Prostate gland (tissue), 2 donors: Measurements from ENCODE around the gene MGAM2. TPM values are rescaled to one million over a fixed set of nuclear protein-coding genes. Genes with fewer than 3 reads are reported as not detected.

Source experiments
- DNase-seq: peaks from one replicate; pipeline ENCODE4 v3.0.0-alpha.2; 2019; ENCODE audit warnings: low spot score
- H3K27ac ChIP-seq, 2 donors: fragments of 200-600 bp; sonication (generic); 2 replicates each; pipeline ENCODE4 v1.5.1; 2017 to 2019
- H3K27me3 ChIP-seq: fragments of 200-600 bp; sonication (generic); replicated peaks from 2 replicates; pipeline ENCODE4 v1.5.1; 2019; ENCODE audit not compliant: insufficient read depth
- H3K36me3 ChIP-seq, 2 donors: fragments of 200-600 bp; sonication (generic); 1 replicate in 1 of 2; 2 replicates in 1 of 2; pipeline versions ENCODE4 v1.5.1 to v1.8.1; 2017 to 2019
- H3K4me1 ChIP-seq: fragments of 200-600 bp; sonication (generic); replicated peaks from 2 replicates; pipeline ENCODE4 v1.5.1; 2019
- H3K4me3 ChIP-seq, 2 donors: fragments of 200-600 bp; sonication (generic); 2 replicates each; pipeline ENCODE4 v1.5.1; 2017 to 2019
- H3K9me3 ChIP-seq: fragments of 200-600 bp; sonication (generic); 2 replicates; pipeline ENCODE4 v1.5.1; 2017
- POLR2A ChIP-seq: fragments of 450-650 bp; IDR thresholded peaks from one replicate; pipeline ENCODE4 v1.6.1; 2016; ENCODE audit warnings: antibody characterized with exemption, mild to moderate bottlenecking
- POLR2AphosphoS5 ChIP-seq: sonication (generic); formaldehyde crosslinking; IDR thresholded peaks from one replicate; pipeline ENCODE4 v1.6.1; 2017; ENCODE audit warnings: antibody characterized with exemption
- WGBS: methylation state at CpG from one replicate; pipeline ENCODE4 v1.1.5; 2018; 5-methylcytosine and 5-hydroxymethylcytosine counted together
- intact Hi-C: fragments of 100-400 bp; cut with DNase I; formaldehyde crosslinking; loops from one replicate; pipeline ENCODE4 v1.14.2; 2022
- total RNA-seq, 2 donors: library from RNA; depleted of rRNA; stranded (reverse); fragments of >200 nt; gene quantifications; one replicate each; pipeline ENCODE4 v1.1.0, GENCODE V29; 2016
- TF ChIP-seq, protein P1 (sequence below), 4 experiments: fragments of 200-600 bp in 2 of 4; fragments of 450-650 bp in 2 of 4; sonication (generic) in 2 of 4; IDR thresholded peaks; 1 replicate in 3 of 4; 2 replicates in 1 of 4; pipeline ENCODE4 v1.5.1; 2016 to 2019; ENCODE audit warnings: antibody characterized with exemption in 4 of 4, mild to moderate bottlenecking in 2 of 4, moderate library complexity in 2 of 4

MGAM2 gene
- total RNA-seq, 2 donors from 2014 or later = 0.36 to 0.51 TPM

DNA sequence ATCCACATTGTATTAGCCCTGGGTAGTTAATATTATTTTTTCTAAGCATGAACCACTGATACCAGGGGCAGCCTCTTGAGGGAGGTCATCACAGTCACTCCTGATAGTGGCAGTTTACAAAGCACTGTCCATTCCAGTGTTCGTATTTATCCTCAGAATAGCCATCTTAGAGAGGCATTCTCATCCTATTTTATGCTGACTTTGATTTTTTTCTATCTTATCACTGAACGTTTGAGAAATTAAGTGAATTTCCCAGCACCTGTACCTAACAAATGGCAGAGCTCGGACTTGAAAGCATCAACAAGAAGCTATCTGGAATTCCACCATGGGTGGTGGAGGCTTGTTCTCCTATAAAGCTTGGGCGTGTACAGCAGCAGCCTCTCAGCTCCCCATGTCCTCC is 26.1 kb upstream of the MGAM2 start:
- Histone ChIP-seq H3K9me3 (no peaks in the 10 kb centered on the region), H3K36me3 (no peaks in the 10 kb centered on the region), H3K27ac (no peak overlapping the region), H3K4me3 (no peak overlapping the region), H3K27me3 (no peaks in the 10 kb centered on the region), H3K4me1 (no peaks in the 10 kb centered on the region)
- intact Hi-C loops = no loop called here
- no peak for TF ChIP-seq POLR2AphosphoS5
- TF ChIP-seq, protein P1, sequence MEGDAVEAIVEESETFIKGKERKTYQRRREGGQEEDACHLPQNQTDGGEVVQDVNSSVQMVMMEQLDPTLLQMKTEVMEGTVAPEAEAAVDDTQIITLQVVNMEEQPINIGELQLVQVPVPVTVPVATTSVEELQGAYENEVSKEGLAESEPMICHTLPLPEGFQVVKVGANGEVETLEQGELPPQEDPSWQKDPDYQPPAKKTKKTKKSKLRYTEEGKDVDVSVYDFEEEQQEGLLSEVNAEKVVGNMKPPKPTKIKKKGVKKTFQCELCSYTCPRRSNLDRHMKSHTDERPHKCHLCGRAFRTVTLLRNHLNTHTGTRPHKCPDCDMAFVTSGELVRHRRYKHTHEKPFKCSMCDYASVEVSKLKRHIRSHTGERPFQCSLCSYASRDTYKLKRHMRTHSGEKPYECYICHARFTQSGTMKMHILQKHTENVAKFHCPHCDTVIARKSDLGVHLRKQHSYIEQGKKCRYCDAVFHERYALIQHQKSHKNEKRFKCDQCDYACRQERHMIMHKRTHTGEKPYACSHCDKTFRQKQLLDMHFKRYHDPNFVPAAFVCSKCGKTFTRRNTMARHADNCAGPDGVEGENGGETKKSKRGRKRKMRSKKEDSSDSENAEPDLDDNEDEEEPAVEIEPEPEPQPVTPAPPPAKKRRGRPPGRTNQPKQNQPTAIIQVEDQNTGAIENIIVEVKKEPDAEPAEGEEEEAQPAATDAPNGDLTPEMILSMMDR (IDR thresholded peaks at IDR 0.05) = no peak
- no peak for TF ChIP-seq POLR2A
- 86% methylated on average over 4 of the region's 4 CpGs for WGBS
- DNase-seq = no peak

DNA sequence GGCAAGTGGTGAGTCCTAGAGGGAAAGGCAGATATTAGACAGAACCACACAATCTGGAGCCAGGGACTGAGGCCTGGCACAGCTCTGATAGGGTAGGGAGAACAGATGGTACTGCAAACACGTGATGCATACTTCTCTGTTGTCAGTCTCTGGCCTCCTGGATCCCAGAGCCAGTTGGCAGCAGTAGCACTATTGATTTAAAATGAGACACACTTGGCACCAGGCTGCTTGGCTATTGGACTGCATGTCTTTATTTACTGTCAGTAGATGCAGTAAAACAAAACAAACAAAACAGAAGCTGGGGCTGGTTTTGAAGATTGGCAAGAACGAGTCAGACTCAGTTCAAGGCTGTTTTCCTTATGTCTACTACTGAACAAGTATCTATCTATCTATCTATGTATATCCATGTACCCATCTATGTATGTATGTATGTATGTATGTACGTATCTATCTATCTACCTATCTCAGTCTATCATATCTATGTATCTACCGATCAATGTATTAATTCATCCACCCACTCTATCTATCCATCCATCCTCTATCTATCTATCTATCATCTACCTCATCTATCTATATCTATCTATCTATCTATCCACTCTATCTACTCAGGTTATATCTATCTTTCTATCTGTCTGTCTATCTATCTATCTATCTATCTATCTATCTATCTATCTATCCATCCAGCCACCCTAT is 23.4 kb upstream of the MGAM2 start:
- WGBS = 67% methylated on average over 4 of the region's 4 CpGs
- TF ChIP-seq POLR2AphosphoS5 (peak; percentile 89), POLR2A (no peak)
- TF ChIP-seq, protein P1 (IDR thresholded peaks at IDR 0.05) = no peak
- DNase-seq = peak; percentile 81
- Histone ChIP-seq H3K36me3 (no peaks in the 10 kb centered on the region), H3K9me3 (no peaks in the 10 kb centered on the region), H3K4me3 (no peak overlapping the region), H3K27me3 (no peaks in the 10 kb centered on the region), H3K27ac (peak overlapping the region; percentile 30 to 44), H3K4me1 (no peaks in the 10 kb centered on the region)
- intact Hi-C loops = no loop called here

DNA sequence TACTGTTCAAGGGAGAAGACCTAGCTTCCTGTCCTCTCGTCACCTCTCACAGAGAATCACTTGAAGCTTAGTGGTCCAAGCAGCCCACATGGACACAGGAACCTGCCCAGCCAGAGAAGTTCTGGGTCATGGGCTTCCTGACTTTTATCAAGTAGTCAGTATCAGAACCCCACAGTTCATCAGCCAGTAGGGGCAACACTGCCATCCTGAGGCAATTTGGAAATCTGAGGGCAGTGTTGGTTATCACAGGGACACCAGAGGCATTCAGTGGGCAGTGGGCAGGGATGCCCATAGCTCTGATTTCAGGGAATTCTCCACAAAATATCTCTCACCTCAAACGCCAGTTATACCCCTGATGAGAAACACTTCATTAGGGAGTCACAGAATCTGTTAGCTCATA is 22.5 kb upstream of the MGAM2 start:
- Histone ChIP-seq H3K9me3 (no peaks in the 10 kb centered on the region), H3K36me3 (no peaks in the 10 kb centered on the region), H3K27ac (no peak overlapping the region), H3K4me1 (no peaks in the 10 kb centered on the region), H3K27me3 (no peaks in the 10 kb centered on the region), H3K4me3 (no peak overlapping the region)
- TF ChIP-seq, protein P1 (IDR thresholded peaks at IDR 0.05) = no peak
- TF ChIP-seq POLR2A = no peak
- intact Hi-C loops = no loop called here
- DNase-seq = no peak
- 95% methylated on average over 2 of the region's 2 CpGs for WGBS

DNA sequence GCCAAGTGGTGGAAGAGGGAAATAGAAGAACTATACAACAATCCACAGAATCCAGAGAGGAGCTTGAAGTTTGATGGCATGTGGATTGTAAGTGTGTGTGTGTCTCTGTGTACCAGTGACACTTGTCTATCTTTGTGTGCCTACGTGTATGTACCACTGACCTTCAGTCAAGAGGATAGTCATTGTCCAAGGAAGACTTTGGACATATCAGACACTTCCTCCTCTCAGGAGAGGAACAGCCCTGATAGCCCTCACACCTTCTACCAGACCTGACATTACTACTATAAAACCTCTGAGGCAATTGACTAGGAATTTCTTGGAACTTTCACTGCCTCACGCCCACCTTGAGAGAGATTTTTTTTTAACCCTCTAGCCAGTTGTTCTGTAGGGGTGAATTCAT is 19.6 kb upstream of the MGAM2 start:
- Histone ChIP-seq H3K27me3 (no peaks in the 10 kb centered on the region), H3K27ac (no peak overlapping the region), H3K36me3 (no peaks in the 10 kb centered on the region), H3K4me3 (no peak overlapping the region), H3K4me1 (no peaks in the 10 kb centered on the region), H3K9me3 (no peaks in the 10 kb centered on the region)
- WGBS = 50% methylated on average over 2 of the region's 2 CpGs
- intact Hi-C loops = no loop called here
- TF ChIP-seq POLR2AphosphoS5 (no peak), POLR2A (no peak)
- TF ChIP-seq, protein P1 (IDR thresholded peaks at IDR 0.05) = no peak
- no peak for DNase-seq

DNA sequence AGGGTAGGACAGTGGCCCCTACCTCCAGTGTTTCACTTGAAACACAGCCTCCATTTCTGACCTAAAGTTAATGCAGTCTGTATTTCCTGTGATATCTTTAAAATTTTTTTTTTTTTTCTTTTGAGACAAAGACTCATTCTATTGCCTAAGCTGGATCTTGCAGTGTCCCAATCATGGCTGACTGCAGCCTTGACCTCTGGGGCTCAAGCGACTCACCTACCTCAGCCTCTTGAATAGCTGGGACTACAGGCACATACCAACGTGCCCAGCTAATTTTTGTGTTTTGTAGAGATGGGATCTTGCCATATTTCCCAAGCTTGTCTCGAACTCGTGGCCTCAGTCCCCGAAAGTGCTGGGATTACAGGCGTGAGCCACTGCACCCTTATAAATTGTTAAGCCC is 16.7 kb upstream of the MGAM2 start:
- no peak overlapping the region for H3K4me3 ChIP-seq
- H3K9me3 ChIP-seq = no peaks in the 10 kb centered on the region
- no peak for DNase-seq
- no peak overlapping the region for H3K27ac ChIP-seq
- intact Hi-C loops = no loop called here
- H3K4me1 ChIP-seq = no peaks in the 10 kb centered on the region
- TF ChIP-seq, protein P1 (IDR thresholded peaks at IDR 0.05) = no peak
- no peak for TF ChIP-seq POLR2A
- TF ChIP-seq POLR2AphosphoS5 = no peak
- H3K36me3 ChIP-seq = no peaks in the 10 kb centered on the region
- 94% methylated on average over 6 of the region's 6 CpGs for WGBS
- no peaks in the 10 kb centered on the region for H3K27me3 ChIP-seq
